Progenitor cell of endocrine pancreas (in vitro differentiated cells): ENCODE measurements around the gene ARHGAP9. TPM values are rescaled to one million over a fixed set of nuclear protein-coding genes. Genes with fewer than 3 reads are reported as not detected.

ENCODE experiments used
- DNase-seq: peaks from one replicate; pipeline ENCODE4 v3.0.0; 2021; ENCODE audit warnings: low spot score; ENCODE audit not compliant: unreplicated experiment
- H3K27ac Mint-ChIP-seq: 2 replicates; pipeline ENCODE4 v1.8.0; 2021; ENCODE audit warnings: mild to moderate bottlenecking, moderate library complexity, mixed read lengths
- H3K27me3 Mint-ChIP-seq: 2 replicates; pipeline ENCODE4 v1.8.0; 2021; ENCODE audit warnings: mixed read lengths
- H3K36me3 Mint-ChIP-seq: 2 replicates; pipeline ENCODE4 v1.8.0; 2022; ENCODE audit warnings: mixed read lengths; ENCODE audit not compliant: insufficient read depth
- H3K4me1 Mint-ChIP-seq: 2 replicates; pipeline ENCODE4 v1.8.0; 2021; ENCODE audit warnings: low read depth, mixed read lengths
- H3K4me3 Mint-ChIP-seq: 2 replicates; pipeline ENCODE4 v1.8.0; 2021; ENCODE audit warnings: low read depth, mild to moderate bottlenecking, moderate library complexity, mixed read lengths
- H3K9me3 Mint-ChIP-seq: 2 replicates; pipeline ENCODE4 v1.8.0; 2021; ENCODE audit warnings: low read depth, mixed read lengths
- CTCF ChIP-seq: fragments of 200-600 bp; sonication (generic); IDR thresholded peaks from one replicate; pipeline ENCODE4 v1.5.0; 2021; ENCODE audit warnings: antibody characterized with exemption, mild to moderate bottlenecking; ENCODE audit not compliant: unreplicated experiment
- total RNA-seq: library from RNA; stranded (reverse); gene quantifications from 2 replicates; pipeline ENCODE4 v1.2.1, GENCODE V29; 2021

Gene ARHGAP9
- total RNA-seq, 1 donor from 2014 or later: 2.8 TPM

DNA sequence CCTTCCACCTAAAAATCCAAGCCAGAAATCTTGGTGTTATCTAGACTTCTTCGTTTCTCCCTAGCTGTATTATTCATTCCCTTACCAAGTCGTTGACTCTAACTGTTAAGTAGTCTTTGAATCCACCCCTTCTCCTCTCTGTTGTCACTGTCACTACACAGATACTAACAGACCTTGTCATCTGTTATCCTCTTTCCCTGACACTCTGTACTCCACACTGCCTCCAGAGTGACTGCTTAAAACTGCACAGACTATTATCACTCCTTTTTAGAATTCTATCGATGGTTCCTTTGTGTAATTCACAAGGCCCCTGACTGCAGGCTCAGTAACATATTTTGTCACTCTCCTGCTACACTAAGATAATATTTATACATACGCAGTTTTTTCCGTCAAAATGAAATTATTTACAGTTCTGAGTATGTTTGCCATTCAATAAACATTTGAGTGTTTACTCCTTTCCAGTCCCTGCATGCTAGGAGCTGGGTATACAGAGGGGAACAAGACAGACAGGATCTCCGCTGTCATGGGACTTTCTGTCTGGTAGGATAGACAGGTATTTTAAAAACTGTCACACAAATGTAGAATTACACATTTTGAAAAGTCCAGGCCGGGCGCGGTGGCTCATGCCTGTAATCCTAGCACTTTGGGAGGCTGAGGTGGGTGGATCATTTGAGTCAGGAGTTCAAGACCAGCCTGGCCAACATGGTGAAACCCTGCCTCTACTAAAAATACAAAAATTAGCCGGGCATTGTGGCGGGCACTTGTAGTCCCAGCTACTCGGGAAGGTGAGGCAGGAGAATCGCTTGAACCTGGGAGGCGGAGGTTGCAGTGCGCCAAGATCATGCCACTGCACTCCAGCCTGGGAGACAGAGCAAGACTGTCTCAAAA lies 12.0 kb upstream of the ARHGAP9 start:
- H3K27me3 Mint-ChIP-seq: no peaks in the 10 kb centered on the region
- peaks cover 2% of the 10 kb centered on the region for H3K9me3 Mint-ChIP-seq
- DNase-seq: no peak
- no peak for TF ChIP-seq CTCF
- peaks cover 12% of the 10 kb centered on the region for H3K4me1 Mint-ChIP-seq
- H3K4me3 Mint-ChIP-seq: peak overlapping the region; percentile 14
- H3K27ac Mint-ChIP-seq: peak overlapping the region; percentile 75
- peaks cover 28% of the 10 kb centered on the region for H3K36me3 Mint-ChIP-seq

GRCh38 chr12:57490126-57490525 lies 10.5 kb upstream of the ARHGAP9 start:
- H3K27ac Mint-ChIP-seq: no peak overlapping the region
- H3K9me3 Mint-ChIP-seq: peaks cover 2% of the 10 kb centered on the region
- no peak for DNase-seq
- no peak overlapping the region for H3K4me3 Mint-ChIP-seq
- TF ChIP-seq CTCF: no peak
- peaks cover 12% of the 10 kb centered on the region for H3K4me1 Mint-ChIP-seq
- H3K27me3 Mint-ChIP-seq: no peaks in the 10 kb centered on the region
- peaks cover 22% of the 10 kb centered on the region for H3K36me3 Mint-ChIP-seq

GRCh38 chr12:57489157-57489641 lies 9.5 kb upstream of the ARHGAP9 start:
- no peak for TF ChIP-seq CTCF
- Mint-ChIP-seq H3K4me3 (peak overlapping the region; percentile 97), H3K4me1 (peaks cover 12% of the 10 kb centered on the region), H3K27me3 (no peaks in the 10 kb centered on the region), H3K9me3 (peaks cover 2% of the 10 kb centered on the region), H3K36me3 (peaks cover 19% of the 10 kb centered on the region), H3K27ac (peak overlapping the region; percentile 95)
- no peak for DNase-seq

DNA sequence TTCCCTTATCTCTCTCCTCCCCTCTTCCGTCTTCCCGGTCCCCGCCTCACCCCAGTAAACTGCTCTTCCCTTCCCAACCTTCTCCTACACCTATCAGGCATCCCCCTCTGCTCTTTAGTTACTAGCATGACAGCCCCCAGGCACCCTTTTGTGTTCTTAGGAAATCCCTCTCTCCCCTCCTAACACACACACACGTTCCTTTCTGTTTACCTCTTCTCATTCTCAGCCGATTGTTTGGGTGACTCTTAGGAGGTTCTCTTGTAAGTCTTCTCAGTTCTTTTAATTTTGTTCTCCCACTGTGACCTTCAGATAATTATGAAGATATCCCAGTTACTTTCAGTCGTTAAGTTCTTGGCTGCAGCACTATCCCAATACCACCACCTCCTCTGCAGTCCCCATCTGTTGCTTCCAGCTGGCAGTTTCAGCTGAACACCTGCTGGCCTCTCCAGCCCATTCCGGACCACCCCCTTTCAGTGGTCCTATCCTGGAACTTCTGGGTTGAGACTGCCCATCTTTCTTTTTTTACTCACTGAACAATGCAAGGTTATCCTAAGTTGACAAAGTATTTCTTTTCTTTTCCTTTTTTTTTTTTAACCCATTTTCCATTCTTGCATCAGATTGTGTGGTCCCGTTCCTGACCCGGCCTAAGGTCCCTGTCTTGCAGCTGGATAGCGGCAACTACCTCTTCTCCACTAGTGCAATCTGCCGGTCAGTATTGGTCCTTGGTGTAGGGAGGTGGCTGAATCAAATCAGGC lies 8.9 kb upstream of the ARHGAP9 start:
- Mint-ChIP-seq H3K27ac (peak overlapping the region; percentile 95), H3K9me3 (peaks cover 2% of the 10 kb centered on the region), H3K4me1 (peaks cover 12% of the 10 kb centered on the region), H3K27me3 (no peaks in the 10 kb centered on the region), H3K4me3 (peak overlapping the region; percentile 97), H3K36me3 (peaks cover 19% of the 10 kb centered on the region)
- no peak for TF ChIP-seq CTCF
- no peak for DNase-seq
